Measurements from ENCODE around the gene SLCO1B1. TPM values are rescaled to one million over a fixed set of nuclear protein-coding genes. Genes with fewer than 3 reads are reported as not detected.
"Not testable (repeated sequence)": the region's sequence is repeated elsewhere in the genome, so short reads cannot be mapped to it uniquely, and the experiment has no call there.

Gene SLCO1B1
- total RNA-seq, 4 donors from 2014 or later = not detected

GRCh38 chr12:21129351-21129750 lies 1.6 kb upstream of the SLCO1B1 start:
- TF ChIP-seq POLR2A (IDR thresholded peaks at IDR 0.05) (no peak), CTCF (IDR thresholded peaks at IDR 0.05) (no peak)
- no peak overlapping the region for H3K4me3 ChIP-seq (ENCODE audit: low read depth, poor library complexity, severe bottlenecking)
- DNase-seq (ENCODE audit: low spot score in 2 of 2) = no peak
- intact Hi-C loops (cut with DNase I; ENCODE audit: low total_unique reads) = no loop called here
- WGBS, 2 donors = 73 to 83% methylated on average over 3 of the region's 3 CpGs

DNA sequence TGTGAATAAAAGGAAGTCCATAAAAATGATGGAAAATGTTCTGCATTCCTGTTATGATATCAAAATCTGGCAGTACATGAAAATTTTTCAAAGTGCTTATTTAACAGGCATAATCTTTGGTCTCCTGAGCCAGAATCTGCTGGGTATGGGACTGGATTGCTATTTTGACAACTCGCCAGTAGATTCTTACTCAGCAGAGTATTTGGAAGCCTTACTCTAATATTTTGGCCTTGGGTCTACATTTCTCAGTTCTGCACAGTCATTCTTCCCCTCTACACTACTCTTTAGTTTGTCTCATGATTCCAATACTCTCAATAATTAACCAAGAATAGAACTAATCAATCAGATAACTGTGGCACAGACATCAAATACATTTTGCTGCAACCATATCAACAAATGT lies 1.1 kb upstream of the SLCO1B1 start:
- intact Hi-C loops (cut with DNase I; ENCODE audit: low total_unique reads) = no loop called here
- 61 to 63% methylated on average over 1 of the region's 1 CpG for WGBS, 2 donors
- DNase-seq (ENCODE audit: low spot score in 2 of 2) = no peak
- H3K4me3 ChIP-seq (ENCODE audit: low read depth, poor library complexity, severe bottlenecking) = no peak overlapping the region
- TF ChIP-seq CTCF (IDR thresholded peaks at IDR 0.05) (no peak), POLR2A (IDR thresholded peaks at IDR 0.05) (no peak)

DNA sequence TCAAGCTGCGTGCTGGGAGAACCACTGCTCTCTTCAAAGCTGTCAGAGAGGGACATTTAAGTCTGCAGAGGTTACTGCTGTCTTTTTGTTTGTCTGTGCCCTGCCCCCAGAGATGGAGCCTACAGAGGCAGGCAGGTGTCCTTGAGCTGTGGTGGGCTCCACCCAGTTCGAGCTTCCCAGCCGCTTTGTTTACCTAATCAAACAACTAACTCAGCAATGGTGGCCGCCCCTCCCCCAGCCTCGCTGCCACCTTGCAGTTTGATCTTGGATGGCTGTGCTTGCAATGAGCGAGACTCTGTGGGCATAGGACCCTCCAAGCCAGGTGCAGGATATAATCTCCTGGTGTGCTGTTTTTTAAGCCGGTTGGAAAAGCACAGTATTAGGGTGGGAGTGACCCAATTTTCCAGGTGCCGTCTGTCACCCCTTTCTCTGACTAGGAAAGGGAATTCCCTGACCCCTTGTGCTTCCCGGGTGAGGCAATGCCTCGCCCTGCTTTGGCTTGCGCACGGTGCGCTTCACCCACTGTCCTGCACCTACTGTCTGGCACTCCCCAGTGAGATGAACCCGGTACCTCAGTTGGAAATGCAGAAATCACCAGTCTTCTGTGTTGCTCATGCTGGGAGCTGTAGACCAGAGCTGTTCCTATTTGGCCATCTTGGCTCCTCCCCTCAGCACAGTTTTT lies 6.5 kb downstream of the SLCO1B1 start:
- intact Hi-C loops (cut with DNase I; ENCODE audit: low total_unique reads); H3K4me3 ChIP-seq (ENCODE audit: low read depth, poor library complexity, severe bottlenecking); DNase-seq (ENCODE audit: low spot score in 2 of 2): not testable (repeated sequence)
- 92 to 94% methylated on average over 14 of the region's 14 CpGs for WGBS, 2 donors

DNA sequence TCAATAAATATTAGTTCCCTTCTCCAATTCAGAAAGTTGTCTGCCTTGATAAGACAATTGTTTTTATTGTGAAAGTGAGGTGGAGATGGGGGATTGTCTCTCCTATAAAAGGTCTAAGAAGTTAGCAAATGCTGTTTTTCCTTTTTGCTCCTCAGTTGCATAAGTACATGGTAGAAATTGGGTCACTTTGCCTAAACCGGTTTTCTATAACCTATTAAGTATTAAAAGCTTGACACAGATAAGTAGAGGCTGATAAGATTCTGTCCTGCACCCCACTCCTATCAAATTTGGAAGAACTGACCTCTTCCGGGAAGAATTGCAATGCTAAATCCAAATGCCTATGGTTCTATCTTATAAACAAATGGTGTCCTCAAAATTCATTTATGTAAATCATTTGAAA lies 7.0 kb downstream of the SLCO1B1 start:
- no peak for TF ChIP-seq POLR2A (IDR thresholded peaks at IDR 0.05)
- TF ChIP-seq CTCF (IDR thresholded peaks at IDR 0.05) = no peak
- no peak overlapping the region for H3K4me3 ChIP-seq (ENCODE audit: low read depth, poor library complexity, severe bottlenecking)
- 85 to 87% methylated on average over 2 of the region's 2 CpGs for WGBS, 2 donors
- DNase-seq (ENCODE audit: low spot score in 2 of 2) = no peak
- intact Hi-C loops (cut with DNase I; ENCODE audit: low total_unique reads) = no loop called here

GRCh38 chr12:21144309-21144708 lies 13.3 kb downstream of the SLCO1B1 start:
- no peak for TF ChIP-seq POLR2A (IDR thresholded peaks at IDR 0.05)
- TF ChIP-seq CTCF (IDR thresholded peaks at IDR 0.05) = no peak
- no peak overlapping the region for H3K4me3 ChIP-seq (ENCODE audit: low read depth, poor library complexity, severe bottlenecking)
- intact Hi-C loops (cut with DNase I; ENCODE audit: low total_unique reads) = no loop called here

GRCh38 chr12:21149861-21150260 lies 18.9 kb downstream of the SLCO1B1 start:
- WGBS, 2 donors = 70 to 82% methylated on average over 5 of the region's 5 CpGs
- DNase-seq (ENCODE audit: low spot score in 2 of 2); intact Hi-C loops (cut with DNase I; ENCODE audit: low total_unique reads): not testable (repeated sequence)

More at GRCh38 chr12:21144309-21144708, 13.3 kb downstream of the SLCO1B1 start:
- no peak for DNase-seq (ENCODE audit: low spot score in 2 of 2)

GRCh38 chr12:21151184-21151583 lies 20.2 kb downstream of the SLCO1B1 start:
- WGBS, 2 donors = 94 to 96% methylated on average over 3 of the region's 3 CpGs
- no peak for TF ChIP-seq CTCF (IDR thresholded peaks at IDR 0.05)
- no peak for TF ChIP-seq POLR2A (IDR thresholded peaks at IDR 0.05)
- intact Hi-C loops (cut with DNase I; ENCODE audit: low total_unique reads) = no loop called here
- DNase-seq (ENCODE audit: low spot score in 2 of 2) = no peak
- no peak overlapping the region for H3K4me3 ChIP-seq (ENCODE audit: low read depth, poor library complexity, severe bottlenecking)

More at GRCh38 chr12:21149861-21150260, 18.9 kb downstream of the SLCO1B1 start:
- H3K4me3 ChIP-seq (ENCODE audit: low read depth, poor library complexity, severe bottlenecking) = not testable (repeated sequence)

Data from lower leg skin (tissue), 4 donors.